Fibroblast of pulmonary artery (primary cell): ENCODE results near the gene WWOX.

Experiments used
- DNase-seq: peaks from one replicate; pipeline ENCODE4 v3.0.0-alpha.2; 2010; ENCODE audit warnings: low read depth
- H3K4me3 ChIP-seq: replicated peaks from 2 replicates; pipeline ENCODE4 v1.5.1; 2011; ENCODE audit warnings: low read depth, mild to moderate bottlenecking, control low read depth, low read length, moderate library complexity
- TF ChIP-seq, protein P1 (sequence below): IDR thresholded peaks from 2 replicates; pipeline ENCODE4 v1.5.1; 2011; ENCODE audit warnings: mild to moderate bottlenecking, control low read depth, low read length, inconsistent platforms; ENCODE audit errors: missing control alignments

WWOX gene

DNA sequence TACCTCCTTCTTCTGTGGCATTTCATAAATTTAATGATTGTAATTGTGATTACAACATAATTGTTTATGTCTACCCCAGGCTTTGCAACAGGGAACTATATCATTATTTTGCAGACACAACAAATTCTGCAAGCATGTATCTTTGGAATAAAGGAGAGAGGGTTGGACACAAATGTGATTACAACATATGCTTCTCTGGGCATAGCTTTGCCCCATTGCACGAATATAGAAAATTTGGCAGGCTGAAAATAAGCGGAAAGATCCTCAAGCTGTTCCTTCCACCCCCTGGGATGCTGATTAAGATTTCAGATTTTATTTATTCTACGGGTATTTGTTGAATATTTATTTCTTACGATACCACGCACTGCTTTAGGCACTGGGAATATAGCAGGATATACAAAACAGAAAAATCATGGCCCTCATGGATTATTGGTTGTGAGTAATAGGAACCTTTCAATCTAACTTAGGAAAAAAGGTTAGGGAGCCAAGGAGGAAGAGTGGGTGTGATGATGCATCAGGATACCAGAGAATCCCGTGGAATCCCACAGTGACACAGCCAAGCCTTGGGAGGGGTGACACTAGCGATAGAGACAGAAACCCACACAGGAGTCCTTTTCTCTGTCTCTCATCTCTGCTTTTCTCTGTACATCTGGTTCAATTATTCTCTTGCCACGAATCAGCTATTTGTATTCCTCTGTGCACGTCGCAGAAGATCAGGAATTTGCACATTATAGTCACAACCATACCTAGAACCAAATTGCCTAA, 980.4 kb downstream of the WWOX start:
- TF ChIP-seq, protein P1, sequence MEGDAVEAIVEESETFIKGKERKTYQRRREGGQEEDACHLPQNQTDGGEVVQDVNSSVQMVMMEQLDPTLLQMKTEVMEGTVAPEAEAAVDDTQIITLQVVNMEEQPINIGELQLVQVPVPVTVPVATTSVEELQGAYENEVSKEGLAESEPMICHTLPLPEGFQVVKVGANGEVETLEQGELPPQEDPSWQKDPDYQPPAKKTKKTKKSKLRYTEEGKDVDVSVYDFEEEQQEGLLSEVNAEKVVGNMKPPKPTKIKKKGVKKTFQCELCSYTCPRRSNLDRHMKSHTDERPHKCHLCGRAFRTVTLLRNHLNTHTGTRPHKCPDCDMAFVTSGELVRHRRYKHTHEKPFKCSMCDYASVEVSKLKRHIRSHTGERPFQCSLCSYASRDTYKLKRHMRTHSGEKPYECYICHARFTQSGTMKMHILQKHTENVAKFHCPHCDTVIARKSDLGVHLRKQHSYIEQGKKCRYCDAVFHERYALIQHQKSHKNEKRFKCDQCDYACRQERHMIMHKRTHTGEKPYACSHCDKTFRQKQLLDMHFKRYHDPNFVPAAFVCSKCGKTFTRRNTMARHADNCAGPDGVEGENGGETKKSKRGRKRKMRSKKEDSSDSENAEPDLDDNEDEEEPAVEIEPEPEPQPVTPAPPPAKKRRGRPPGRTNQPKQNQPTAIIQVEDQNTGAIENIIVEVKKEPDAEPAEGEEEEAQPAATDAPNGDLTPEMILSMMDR = no peak
- DNase-seq = no peak
- H3K4me3 ChIP-seq = no peak overlapping the region

DNA sequence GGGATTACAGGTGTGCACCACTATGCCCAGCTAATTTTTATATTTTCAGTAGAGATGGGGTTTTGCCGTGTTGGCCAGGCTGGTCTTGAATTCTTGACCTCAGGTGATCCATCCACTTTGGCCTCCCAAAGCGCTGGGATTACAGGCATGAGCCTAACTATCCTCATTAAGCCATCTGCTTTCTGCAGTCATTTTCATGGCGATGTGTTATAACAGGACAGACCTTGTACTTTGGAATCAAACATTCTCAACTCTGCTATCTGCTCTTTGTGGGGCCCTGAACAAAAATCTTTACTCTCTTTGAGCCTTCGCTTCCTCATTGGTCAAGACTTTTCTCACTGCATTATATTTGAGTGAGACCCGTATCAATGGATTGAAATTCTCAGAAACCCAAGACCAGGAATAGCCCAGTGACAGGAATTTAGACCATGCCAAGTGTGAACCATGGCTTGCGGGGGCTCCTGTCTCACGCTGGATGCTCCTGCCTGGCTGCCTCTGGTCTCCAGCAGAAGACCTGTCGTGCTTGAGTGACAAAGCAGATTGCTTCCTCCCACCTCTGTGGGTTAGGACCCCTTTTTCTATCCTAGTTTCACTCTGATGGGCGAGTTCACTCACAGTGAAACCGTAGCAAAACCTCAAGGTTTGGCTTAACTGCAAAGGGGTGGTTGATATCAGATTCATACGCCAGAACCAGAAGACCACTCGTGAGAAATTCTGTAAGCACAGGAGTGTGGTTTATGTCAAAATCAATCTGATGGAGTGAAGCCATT, 982.0 kb downstream of the WWOX start:
- TF ChIP-seq, protein P1 = no peak

DNA sequence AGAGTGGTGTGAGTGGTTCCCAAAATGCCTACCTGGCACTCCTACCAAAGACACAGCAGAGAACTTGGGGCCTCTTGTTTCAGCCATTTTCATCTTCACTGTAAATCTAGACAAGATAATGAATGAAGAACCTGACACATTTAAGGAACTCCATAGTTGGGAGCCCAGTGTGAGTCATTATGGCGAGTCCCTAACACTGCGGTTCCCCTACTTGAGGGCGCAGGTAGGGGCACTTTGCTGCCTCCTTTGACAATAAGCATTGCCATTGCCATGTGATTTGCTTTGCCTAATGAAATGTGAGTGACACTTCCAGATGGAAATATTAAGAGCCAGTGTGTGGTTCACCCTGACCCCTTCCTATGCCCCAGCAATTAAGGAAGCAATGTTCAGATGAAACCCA, 983.5 kb downstream of the WWOX start:
- no peak for DNase-seq
- H3K4me3 ChIP-seq = no peak overlapping the region
- TF ChIP-seq, protein P1 = no peak

More for the DNA sequence above, 982.0 kb downstream of the WWOX start:
- H3K4me3 ChIP-seq = no peak overlapping the region
- no peak for DNase-seq

DNA sequence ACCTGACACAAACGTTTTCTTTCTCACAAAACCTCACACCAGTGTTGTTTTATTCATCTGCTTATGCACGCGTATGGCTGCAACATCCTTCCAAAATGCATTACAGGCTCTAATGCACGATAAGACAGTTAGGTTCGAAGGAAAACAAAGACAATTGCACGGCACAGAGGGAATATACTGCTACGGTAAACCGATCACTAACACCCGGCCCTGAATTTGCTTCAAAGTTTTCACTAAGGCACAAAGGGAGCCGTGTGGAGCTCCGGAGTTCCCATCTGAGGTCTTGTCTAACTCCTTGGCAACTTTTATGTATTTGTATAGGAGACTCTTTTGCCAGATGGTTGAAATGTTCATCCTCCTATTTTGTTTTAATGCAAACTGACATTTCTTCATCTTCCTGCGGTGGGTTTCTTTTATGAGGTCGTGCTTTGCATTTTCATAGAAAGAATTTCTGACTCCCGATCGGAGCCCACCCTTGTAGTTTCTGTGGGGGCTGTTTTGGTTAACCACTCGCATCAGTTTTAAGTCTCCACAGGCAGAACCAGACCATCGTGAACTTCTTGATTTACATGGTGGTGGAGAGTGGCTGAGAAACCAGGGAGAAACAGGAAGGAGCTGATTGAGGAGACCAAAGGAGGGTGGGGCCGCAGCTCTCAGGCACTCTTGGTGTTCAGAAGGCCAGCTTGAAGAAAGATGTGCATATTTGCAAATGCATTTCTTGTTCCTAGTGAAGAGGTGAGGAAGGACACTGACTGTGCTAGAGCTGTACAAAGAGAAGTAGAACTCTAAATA, 984.2 kb downstream of the WWOX start:
- H3K4me3 ChIP-seq = no peak overlapping the region
- TF ChIP-seq, protein P1 = no peak
- no peak for DNase-seq

DNA sequence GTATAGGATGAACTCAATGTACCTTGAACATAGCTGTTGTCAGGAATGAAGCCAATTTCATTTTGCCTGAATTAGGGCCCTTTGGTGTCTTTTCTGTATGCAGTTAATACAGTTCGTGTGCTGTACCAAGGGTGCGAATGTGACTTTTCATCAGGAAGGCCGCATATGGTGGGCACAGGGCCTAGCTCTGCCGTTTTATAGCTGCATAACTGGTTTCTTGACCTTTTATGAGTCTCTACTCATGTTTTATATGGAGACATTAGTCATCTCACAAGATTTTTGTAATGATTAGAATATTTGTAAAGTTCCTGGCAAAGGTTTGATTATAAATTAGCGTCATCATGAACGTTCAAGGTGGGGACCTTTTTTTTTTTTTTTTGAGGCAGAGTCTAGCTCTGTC, 989.5 kb downstream of the WWOX start:
- TF ChIP-seq, protein P1 = no peak
- no peak overlapping the region for H3K4me3 ChIP-seq
- DNase-seq = no peak

DNA sequence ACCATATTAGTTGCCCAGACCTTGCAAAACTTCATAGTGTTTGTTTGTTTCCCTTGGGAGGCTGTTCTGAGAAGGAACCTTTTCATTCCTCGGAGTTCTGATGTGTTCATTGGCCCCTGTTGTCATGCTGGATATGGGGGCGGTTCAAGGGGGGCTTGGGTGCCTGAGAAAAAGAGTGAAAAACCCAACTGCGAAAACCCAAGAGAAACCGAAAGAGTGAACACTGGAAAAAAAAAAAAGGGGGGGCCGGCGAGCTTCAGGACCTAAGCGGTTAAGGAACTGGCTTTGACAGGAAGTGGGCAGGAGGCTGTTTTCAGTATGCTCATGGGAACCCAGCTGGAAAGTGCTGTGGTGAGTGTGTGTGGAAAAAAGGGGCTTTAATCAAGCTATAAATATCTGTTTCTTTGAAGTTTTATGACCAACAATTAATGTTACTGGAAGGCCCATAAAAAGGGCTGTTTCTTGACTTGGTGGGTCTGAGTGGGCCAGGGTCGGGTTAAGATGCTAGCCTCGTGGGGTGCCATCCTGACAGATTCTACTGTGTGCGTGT, 990.4 kb downstream of the WWOX start:
- TF ChIP-seq, protein P1 = no peak
- no peak for DNase-seq
- H3K4me3 ChIP-seq = no peak overlapping the region
